Activated CD8-positive, alpha-beta memory T cell treated with anti-CD3 and anti-CD28 coated beads for 4 hours (primary cell): Measurements from ENCODE around the gene RFXAP.
A peak's percentile ranks its signal among the peaks of the same experiment; 100 is the strongest.
"Not testable (repeated sequence)": the region's sequence is repeated elsewhere in the genome, so short reads cannot be mapped to it uniquely, and the experiment has no call there.

Experiments
- DNase-seq, 2 donors: peaks; one replicate each; pipeline ENCODE4 v3.0.0-alpha.2; 2020; ENCODE audit warnings: low read depth in 2 of 2

Gene RFXAP, protein sequence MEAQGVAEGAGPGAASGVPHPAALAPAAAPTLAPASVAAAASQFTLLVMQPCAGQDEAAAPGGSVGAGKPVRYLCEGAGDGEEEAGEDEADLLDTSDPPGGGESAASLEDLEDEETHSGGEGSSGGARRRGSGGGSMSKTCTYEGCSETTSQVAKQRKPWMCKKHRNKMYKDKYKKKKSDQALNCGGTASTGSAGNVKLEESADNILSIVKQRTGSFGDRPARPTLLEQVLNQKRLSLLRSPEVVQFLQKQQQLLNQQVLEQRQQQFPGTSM

DNA sequence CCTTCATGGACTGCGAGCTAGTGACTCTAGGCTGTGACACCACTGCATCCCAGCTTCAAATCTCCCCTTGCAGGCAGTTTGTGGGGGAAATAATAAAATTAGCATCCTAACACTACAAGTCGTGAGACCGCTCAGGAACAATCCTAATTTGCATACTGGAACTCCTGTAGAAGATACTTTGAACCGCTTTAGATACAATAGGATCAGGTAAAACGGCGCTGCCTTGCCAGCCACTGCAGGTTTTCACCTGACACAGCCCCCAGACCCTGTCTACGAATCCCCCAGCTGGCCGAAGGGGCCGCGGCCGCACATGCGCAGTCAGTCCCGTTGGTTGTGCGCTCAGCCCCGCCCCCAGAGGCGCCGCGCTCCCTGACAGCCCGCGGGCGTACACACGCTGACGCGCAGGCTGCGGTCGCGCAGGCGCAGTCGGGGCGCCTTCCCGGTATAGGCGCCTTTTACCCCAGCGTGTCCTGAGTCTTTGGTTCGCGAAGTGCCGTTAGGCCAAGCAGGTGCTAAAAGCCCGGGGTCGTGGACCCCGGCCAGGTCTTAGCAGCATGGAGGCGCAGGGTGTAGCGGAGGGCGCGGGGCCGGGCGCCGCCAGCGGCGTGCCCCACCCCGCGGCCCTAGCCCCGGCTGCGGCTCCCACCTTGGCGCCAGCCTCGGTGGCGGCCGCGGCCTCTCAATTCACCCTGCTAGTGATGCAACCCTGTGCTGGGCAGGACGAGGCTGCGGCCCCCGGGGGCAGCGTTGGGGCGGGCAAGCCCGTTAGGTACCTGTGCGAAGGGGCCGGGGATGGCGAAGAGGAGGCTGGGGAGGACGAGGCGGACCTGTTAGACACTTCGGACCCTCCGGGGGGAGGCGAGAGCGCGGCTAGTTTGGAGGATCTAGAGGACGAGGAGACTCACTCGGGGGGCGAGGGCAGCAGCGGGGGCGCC, at the start of gene RFXAP:
Gene RFXAP, plus strand, starts transcription at position 419 of the 935 bp plus-strand sequence. Its CDS starts 136 bp downstream, at position 555.
- DNase-seq, result peak; percentile 81 to 85

DNA sequence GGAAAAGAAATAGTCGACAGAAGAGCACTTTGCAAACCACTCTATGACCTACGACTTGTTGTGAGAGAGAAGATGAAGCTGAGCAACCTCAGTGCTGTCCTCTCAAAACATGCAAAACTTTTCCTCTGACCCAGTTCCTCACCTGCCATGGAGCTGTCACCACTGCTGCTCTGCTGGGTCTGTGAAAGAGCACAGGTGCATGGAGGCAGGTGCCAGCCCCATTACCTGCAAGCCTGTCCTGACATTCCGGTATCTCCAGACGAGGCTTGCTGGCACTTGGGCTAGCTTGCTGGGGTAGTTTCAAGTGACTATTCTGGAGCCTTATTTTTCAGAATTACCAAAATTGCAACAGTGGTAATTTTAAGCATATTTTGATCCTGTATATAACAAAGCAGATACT, 49.5 kb upstream of the RFXAP start:
- no peak for DNase-seq

DNA sequence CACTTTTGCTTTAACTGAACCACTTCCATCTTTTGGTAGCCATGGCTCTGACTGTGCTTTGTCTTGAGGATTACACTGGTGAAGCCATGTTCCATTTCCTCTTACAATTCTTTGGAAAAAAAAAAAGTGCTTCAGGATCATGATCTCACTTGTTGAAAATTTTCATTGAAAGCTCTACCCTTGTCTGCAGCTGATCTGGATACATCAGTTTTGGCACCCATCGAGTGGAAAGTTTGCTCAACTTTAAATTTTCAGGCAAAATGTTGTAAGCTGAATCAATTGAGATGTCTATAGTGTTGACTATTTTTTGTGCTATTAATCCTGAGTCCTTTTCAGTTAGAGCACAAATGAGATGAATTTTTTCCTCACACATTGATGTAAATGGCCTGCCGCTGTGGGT, 48.3 kb upstream of the RFXAP start:
- no peak for DNase-seq

DNA sequence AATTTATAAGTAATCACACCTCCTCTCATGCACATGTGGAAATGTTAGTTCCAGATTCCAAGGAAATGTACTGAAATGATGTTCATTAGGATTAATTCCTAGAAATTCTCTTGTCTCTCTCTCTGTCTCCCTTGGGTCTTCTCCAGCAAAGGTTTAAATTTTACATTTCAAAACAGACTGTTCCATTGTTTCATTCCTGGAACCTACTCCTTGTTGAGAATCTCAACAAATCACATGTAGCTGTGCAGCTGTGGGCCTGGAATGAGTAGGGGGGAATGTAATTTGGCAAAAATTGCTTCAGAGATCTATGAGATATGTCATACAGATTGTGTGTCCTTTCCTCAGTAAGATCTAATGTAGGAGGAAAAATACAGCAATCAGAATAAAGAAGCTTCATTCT, 46.2 kb upstream of the RFXAP start:
- DNase-seq, result no peak

DNA sequence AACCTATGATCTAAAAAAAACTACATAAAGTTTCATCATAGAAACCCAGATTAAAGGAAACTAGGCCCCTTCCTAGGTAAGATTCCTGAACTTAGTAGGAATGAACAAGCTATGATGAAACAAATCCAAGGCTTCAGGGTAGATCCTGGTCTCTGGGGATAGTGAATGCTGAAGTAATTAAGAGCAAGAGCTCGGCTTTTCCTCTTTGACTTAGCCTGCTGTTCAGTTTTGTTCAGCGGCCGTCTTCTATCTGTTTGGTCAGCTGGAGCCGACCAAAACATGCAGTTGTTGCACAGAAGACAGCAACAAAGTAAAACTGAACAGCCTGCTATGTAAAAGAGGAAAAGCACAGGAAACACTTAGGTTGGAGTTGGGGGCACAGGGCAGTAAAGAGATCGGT, 44.1 kb upstream of the RFXAP start:
- DNase-seq, result no peak

DNA sequence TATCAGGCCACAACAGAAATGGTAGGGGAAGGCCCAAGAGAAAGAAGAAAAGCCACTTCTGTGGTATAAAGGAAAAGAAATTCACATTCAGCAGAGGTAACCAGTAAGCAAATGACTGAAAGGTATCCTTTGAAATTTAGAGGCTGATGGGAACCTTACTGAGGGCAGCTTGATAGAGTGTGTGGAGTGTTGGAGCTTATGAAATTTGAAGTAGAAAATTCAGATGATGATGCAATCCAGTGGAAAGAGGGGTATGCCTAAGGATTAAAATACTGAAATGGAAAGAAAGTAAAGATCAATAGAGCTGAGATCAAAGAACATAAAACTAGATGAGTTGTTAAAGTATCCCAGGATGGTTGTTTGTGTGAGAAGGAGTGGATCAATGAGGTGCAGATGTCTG, 42.8 kb upstream of the RFXAP start:
- DNase-seq, result no peak

DNA sequence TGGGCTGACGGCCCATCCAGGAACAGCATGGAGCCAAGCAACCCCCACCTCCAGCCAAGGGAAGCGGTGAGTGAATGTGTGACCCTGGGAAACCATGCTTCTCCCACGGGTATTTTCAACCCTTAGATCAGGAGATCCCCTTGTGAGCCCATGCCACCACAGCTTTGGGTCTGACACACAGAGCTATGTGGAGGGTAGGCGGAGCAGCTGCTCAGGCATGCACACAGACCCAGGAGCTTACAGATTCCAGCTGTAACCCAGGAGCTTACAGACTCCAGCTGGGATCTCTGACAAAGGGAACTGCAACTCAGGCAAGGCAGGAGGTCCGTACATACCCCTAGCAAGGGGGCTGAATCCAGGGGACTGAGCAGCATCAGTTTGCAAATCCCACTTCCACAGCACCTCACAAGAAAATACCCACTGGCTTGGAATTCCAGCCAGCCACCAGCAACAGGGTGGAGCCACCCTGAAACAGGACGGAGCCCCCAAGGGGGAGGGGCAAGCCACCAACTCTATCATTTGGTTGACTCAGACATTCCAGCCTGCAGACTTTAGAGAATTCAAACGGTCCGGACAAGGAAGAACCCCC, 40.8 kb upstream of the RFXAP start:
- DNase-seq, result no peak

DNA sequence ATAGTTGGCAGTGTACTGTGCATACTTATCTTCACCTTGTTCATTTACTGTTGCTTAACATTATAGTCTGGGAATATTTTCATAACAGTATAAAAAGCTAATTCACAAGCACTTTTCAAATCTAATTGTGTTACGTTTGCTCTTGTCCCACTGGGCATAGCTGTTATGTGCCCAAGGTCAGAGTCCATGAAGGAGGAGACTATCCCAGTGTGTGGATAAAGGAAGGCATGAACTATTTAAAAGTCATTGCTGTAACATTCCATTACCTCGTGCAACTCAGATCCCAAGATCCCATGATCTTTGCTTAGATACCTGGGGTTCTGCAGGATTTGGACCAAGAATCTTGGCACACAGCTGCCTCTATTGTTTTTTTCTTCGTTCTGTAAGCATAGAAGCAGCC, 35.1 kb upstream of the RFXAP start:
- no peak for DNase-seq

DNA sequence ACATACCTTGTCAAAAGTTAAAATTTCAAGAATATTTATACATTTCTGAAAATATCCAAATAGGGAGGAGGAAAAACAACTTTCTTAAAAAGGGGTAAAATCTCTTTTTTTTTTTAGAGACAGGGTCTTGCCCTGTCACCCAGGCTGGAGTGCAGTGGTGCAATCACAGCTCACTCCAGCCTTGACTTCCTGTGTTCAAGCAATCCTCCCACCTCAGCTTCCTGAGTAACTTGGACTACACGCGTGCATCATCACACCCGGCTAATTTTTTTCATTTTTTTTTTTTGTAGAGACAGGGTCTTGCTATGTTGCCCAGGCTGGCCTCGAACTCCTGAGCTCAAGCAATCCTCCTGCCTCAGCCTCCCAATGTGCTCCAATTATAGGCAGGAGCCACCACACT, 32.8 kb upstream of the RFXAP start:
- not testable (repeated sequence) for DNase-seq

DNA sequence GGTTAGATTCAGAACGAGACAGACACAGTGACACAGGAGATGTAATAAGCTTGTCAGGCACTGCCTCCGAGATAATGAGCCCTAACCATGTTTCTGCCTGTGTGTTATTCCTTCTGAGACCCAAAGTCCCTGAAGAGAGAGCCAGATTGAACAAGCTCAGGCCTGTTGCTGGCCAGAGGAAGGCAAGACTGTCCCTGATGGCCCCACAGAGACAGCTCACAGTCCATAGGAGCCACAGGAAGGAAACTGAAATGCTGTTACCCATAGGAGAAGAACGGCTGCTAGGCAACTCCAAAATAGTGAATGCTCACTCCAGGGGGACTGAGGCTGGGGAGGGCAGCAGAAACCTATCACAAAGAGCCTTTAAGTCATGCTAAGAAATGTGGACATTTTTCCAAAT, 31.8 kb upstream of the RFXAP start:
- no peak for DNase-seq

DNA sequence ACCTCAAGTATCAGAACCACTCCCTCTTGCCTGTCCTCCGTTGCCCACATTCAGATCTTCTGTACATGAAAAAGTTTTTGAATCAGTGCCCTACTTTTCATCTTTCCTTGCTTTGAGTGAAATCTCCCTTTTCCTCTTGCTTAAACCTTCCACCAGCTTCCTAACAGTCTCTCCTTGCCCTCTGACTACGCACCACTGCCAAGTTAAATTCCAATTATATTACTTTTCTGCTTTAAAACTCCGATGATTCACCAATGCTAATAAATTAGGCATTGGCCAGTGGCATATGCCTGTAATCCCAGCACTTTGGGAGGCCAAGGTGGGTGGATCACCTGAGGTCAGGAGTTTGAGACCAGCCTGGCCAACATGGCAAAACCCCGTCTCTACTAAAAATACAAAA, 30.7 kb upstream of the RFXAP start:
- no peak for DNase-seq

DNA sequence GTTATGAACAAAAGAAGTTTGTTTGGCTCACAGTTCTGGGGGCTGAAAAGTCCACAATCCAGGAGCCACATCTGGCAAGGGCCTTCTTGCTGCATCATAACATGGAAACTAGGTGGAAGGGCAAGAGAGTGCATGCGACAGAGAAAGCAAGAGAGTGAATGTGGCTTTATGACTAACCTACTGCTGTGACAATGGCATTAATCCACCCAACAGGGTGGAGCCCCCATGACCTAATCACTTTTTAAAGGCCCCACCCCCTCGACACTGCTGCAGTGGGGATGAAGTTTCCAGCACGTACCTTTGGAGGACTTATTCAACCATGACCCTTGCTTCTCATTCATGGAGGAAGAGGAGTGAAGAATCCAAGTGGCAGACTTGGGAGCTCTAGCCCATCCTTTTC, 30.0 kb upstream of the RFXAP start:
- no peak for DNase-seq

DNA sequence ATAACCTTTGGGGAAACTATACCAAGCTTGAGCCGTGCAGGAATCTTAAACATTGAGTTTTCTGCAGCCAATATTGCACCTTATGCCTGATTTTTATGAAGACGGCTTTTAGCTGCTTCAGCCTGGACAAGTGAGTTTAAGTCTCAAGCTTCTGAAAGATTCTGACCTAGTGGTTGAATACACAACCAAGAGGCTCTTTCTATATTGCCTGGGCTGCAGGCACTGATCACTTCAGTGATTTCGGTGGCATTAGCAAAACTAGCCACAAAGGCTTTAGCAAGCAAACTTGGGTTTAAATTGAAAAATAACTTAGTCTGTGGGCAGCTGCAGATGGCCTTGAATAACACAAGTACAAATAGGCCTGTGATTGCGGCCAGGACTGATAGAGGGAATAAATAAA, 29.3 kb upstream of the RFXAP start:
- DNase-seq, result no peak

DNA sequence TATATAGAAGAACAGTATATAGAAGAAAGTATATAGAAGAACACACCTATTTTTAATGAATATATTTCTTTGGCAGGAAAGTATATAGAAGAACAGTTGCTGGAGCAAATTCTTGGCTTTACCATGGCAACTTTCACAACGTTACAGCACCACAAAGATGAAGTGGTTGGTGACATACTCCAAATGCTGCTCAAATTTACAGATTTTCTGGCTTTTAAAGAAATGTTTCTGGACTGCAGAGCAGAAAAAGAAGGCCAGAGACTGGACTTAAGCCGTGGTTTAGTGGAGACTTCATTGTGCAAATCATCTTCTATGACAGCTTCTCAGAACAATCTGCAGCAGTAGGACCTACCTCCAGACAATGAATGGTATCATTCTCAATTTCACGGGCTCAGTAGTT, 24.3 kb upstream of the RFXAP start:
- no peak for DNase-seq

DNA sequence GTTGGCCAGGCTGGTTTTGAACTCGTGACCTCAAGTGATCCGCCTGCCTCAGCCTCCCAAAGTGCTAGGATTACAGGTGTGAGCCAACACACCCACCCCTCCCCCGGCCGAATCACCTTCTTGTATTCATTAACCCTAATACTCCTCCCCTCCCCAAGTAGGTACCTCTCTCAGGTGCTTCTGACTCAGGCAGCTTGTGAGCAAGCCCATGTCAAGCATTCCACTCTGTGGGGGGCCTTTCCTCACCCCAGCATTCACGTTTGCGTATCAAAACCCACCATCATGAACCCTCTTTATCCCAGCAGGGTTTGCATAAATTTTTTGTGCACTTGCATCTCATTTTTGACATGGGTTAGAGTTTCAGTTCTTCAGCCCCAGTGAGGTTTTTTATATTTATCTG, 23.6 kb upstream of the RFXAP start:
- no peak for DNase-seq

DNA sequence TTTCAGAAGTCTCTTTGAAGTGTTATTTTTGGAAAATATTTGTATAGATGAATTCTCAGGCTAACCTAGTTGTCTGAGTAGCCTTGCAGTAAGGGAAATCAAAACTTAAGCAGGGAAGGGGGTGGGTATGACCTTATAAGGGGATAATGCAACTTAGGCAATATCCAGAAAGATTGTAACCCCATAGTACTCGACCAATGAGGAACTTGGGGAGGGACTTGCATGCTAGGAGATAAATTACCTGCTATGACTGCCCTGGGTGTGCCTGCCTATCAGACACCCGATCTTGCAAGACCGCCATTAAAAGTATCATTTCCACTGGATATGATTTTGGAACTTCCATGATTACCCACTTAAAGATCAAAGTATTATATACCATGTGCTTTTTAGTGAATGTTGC, 23.0 kb upstream of the RFXAP start:
- no peak for DNase-seq

DNA sequence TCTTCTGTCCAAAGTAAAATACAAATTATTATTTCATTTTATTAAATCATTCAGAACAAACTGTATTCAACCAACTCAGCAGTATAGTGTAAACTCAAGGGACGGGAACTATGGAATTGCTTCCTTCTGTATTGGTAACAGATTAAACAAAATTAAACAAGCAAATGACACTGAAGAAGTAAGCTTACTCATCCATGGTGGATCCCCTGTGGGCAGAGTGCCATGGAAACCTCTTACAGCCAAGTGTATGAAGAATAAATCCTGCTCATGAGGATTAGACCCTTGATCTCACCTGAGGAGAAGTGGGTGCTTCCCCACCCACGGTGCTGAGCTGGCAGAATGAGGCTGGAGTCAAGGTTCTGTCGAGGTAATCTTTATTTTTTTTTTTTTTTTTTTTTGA, 18.0 kb upstream of the RFXAP start:
- DNase-seq, result no peak

DNA sequence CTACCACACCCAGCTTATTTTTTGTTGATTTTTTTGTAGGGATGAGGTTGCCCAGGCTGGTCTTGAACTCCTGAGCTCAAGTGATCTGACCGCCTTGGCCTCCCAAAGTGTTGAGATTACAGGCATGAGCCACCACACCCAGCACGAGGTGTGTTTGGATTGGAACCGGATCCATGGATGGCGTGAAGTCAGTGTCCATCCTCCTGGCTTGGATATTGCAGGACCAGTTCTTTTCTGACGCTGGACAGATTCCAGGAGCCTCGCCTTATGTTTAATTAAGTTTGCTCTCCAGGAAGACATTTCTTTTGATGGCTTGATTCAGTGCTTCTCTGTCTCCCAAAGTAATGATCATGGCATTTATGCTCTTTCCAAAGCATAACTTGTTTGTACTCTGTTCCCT, 14.4 kb upstream of the RFXAP start:
- DNase-seq, result no peak

DNA sequence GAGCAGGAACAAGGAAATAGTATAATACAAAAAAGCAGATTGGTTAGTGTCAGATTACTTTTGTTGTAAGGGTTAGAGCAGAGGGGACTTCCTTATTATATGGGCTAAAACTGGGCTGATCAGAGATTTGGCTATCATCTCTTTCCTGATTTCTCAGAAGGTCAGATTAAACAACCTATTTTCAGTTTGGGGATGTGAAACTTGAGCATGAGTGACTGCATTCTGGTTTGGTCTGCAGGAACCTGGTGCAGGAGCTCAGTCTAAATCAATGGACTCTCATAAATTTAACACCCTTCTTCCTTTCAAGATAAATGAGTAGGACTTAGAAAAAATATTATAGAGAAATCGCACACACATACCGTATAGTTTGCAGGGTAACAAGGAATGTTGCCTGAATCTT, 12.9 kb upstream of the RFXAP start:
- DNase-seq, result no peak

DNA sequence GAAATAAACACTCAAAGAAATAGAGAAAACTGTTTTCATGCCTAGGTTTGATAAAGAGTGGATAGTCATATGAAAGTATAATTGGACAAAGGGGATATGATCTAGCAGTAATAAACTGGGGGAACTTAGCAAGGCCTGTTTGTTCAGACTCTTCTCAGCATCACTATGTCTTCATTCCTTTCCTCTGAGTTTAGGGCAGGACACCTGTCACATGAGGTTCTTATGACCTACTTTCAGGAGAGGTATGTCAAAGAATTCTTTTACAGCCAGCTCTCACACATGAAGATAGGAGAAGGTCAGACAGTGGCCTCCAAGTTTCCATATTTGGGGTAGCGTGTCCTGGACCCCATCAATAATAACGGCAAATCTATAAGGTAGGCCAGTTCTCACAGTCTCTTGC, 11.4 kb upstream of the RFXAP start:
- no peak for DNase-seq

DNA sequence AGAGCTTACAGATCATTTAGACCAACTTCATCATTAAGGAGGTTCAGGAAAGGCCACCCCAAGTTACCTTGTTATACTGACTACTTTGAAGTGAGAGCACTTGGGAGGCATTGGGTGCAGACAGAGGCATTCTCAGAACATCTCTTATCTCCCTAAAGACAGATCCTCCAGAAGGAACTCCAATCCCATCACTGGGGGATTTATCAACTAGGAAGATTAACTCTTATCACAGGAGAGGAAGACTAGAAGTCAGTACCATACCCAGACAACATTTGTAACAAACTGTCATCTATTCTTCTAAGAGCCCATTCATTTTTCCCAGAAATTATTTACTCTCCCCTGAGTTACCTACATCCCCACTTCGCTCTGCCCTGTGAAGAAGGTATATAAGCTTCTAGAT, 5.8 kb upstream of the RFXAP start:
- DNase-seq, result no peak

DNA sequence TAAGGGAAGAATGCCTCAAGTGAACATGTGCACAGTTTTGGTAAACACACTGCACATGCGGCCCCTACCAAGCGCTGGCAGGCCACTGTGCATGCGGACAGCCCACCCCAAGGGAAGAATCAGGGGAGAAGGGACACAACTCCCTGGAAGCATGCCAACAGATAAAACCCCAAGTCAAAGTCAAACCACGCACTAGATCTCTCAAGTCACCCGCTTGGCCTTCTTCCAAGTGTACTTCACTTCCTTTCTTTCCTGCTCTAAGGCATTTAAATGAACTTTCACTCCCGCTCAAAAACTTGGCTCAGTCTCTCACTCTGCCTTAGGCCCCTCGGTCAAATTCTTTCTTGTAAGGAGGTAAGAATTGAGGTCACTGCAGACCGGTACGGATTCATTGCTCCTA, 4.6 kb upstream of the RFXAP start:
- no peak for DNase-seq

DNA sequence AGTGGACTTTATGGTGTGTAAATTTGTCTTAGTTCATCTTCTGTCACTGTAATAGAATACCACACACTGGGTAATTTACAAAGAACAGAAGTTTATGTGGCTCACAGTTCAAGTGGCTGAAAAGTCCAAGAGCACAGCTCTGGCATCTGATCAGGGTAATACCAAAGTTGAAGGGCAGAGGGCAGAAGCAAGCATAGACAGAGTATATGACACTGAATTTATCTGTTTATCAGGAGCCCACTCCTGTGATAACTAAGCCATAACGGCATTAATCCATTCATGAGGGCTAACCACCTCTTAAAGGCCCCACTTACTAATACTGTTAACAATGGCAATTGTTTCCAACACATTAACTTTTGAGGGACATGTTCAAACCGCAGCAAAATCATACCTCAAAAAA, 4.0 kb upstream of the RFXAP start:
- no peak for DNase-seq
